ENCODE results near the gene ACKR3.

The ACKR3 gene

DNA sequence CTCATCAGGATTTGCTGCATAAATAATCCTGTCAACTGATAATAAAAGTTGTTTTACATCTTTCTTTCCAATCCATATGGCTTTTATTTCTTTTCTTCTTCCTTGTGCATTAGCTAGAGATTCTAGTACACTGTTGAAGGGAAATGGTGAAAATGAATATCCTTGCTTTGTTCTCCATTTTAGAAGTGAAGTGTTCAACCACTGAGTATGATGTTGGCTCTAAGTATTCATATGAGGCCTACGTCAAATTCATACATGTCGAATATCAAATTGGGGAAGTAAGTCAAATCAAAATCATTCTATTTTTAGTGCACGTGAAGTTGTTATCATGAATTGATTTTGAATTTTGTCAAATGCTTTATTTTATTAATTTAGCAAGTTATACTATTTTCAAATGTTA is 7.8 kb upstream of the ACKR3 start:
- Histone ChIP-seq H3K9me3 (ENCODE audit: low read length) (no peaks in the 10 kb centered on the region), H3K4me1 (ENCODE audit: insufficient read depth, low read length) (no peaks in the 10 kb centered on the region), H3K9ac (ENCODE audit: low read length) (no peak overlapping the region), H3K27me3 (ENCODE audit: control insufficient read depth in 1 of 2, insufficient read depth in 2 of 2, low read length in 2 of 2) (no peaks in the 10 kb centered on the region), H3K4me3 (ENCODE audit: low read depth in 1 of 2, low read length in 2 of 2) (no peak overlapping the region), H3K36me3 (ENCODE audit: insufficient read depth, low read length) (no peaks in the 10 kb centered on the region), H3K27ac (ENCODE audit: low read depth, low read length) (no peak overlapping the region)

DNA sequence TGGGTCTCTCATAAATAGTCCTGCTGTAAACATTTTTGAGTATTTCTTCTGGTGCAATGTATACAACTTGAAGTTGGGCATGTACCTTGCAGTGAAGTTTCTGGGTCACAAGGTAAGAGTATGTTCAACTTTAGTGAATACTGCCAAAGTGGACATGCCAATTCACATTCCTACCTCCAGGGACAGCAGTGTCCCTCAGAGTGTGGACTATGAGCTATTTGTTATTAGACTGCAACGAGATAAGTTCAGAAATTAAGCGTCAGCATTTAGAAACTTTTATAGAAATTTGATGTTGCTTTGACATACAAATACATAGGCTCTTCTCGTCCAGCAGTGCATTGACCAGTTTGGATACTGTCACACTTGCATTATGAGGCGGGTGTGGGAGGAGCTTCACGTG is 7.2 kb upstream of the ACKR3 start:
- H3K4me1 ChIP-seq (ENCODE audit: insufficient read depth, low read length) = no peaks in the 10 kb centered on the region
- no peaks in the 10 kb centered on the region for H3K27me3 ChIP-seq (ENCODE audit: control insufficient read depth in 1 of 2, insufficient read depth in 2 of 2, low read length in 2 of 2)
- H3K4me3 ChIP-seq (ENCODE audit: low read depth in 1 of 2, low read length in 2 of 2) = no peak overlapping the region
- no peaks in the 10 kb centered on the region for H3K36me3 ChIP-seq (ENCODE audit: insufficient read depth, low read length)
- H3K9ac ChIP-seq (ENCODE audit: low read length) = no peak overlapping the region
- H3K27ac ChIP-seq (ENCODE audit: low read depth, low read length) = no peak overlapping the region
- H3K9me3 ChIP-seq (ENCODE audit: low read length) = no peaks in the 10 kb centered on the region

DNA sequence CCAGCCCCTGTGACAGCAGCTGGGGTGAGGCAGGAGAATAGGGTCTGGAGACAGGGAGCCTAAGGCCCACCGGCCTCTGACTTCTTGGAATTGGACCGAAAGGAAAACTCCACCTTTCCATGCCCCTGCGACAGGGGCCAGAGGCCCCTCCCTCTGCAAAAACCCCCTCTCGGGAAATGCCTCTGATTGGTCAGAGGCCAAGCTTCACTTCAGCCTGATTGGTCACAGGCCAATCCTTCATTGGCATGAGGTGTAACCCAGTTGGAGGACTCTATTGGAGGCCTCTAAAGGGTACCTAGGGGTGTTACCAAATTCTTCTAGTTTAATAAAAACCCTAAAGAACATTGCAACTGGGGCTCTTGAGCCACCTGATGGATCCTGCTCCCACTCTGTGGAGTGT is 5.7 kb upstream of the ACKR3 start:
- H3K4me3 ChIP-seq (ENCODE audit: low read depth in 1 of 2, low read length in 2 of 2) = no peak overlapping the region
- H3K9ac ChIP-seq (ENCODE audit: low read length) = no peak overlapping the region
- no peaks in the 10 kb centered on the region for H3K9me3 ChIP-seq (ENCODE audit: low read length)
- H3K4me1 ChIP-seq (ENCODE audit: insufficient read depth, low read length) = peaks cover 2% of the 10 kb centered on the region
- H3K36me3 ChIP-seq (ENCODE audit: insufficient read depth, low read length) = no peaks in the 10 kb centered on the region
- H3K27ac ChIP-seq (ENCODE audit: low read depth, low read length) = no peak overlapping the region
- H3K27me3 ChIP-seq (ENCODE audit: control insufficient read depth in 1 of 2, insufficient read depth in 2 of 2, low read length in 2 of 2) = no peaks in the 10 kb centered on the region

DNA sequence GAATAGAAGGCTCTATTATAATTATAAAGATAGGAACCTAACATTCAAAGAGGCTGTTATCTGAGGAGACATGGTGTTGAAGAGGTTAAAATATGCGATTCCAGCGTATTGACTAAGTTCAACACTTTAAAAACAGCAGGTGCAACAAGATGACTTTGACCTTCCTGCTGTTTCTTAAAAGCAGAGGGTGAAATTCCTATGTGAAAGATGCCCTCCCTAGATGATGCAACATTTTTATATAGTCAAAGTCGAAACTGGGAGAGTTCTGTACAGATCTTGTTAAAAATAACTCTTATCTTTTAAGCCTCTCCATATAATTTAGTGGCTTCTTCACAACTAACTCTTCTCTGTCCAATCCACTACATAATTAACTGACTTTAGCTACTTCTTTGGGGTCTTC is 4.4 kb upstream of the ACKR3 start:
- Histone ChIP-seq H3K9me3 (ENCODE audit: low read length) (no peaks in the 10 kb centered on the region), H3K27me3 (ENCODE audit: control insufficient read depth in 1 of 2, insufficient read depth in 2 of 2, low read length in 2 of 2) (no peaks in the 10 kb centered on the region), H3K4me1 (ENCODE audit: insufficient read depth, low read length) (peaks cover 12% of the 10 kb centered on the region), H3K9ac (ENCODE audit: low read length) (no peak overlapping the region), H3K36me3 (ENCODE audit: insufficient read depth, low read length) (no peaks in the 10 kb centered on the region), H3K27ac (ENCODE audit: low read depth, low read length) (no peak overlapping the region), H3K4me3 (ENCODE audit: low read depth in 1 of 2, low read length in 2 of 2) (no peak overlapping the region)

- H3K4me3 ChIP-seq (ENCODE audit: low read depth in 1 of 2, low read length in 2 of 2) = no peak overlapping the region
- H3K36me3 ChIP-seq (ENCODE audit: insufficient read depth, low read length) = no peaks in the 10 kb centered on the region
- H3K9ac ChIP-seq (ENCODE audit: low read length) = no peak overlapping the region
- H3K27me3 ChIP-seq (ENCODE audit: control insufficient read depth in 1 of 2, insufficient read depth in 2 of 2, low read length in 2 of 2) = no peaks in the 10 kb centered on the region
- H3K4me1 ChIP-seq (ENCODE audit: insufficient read depth, low read length) = peaks cover 18% of the 10 kb centered on the region
- H3K27ac ChIP-seq (ENCODE audit: low read depth, low read length) = no peak overlapping the region
- no peaks in the 10 kb centered on the region for H3K9me3 ChIP-seq (ENCODE audit: low read length)
Observed at GRCh38 chr2:236565879-236566402, 3.7 kb upstream of the ACKR3 start.

- H3K36me3 ChIP-seq (ENCODE audit: insufficient read depth, low read length) = no peaks in the 10 kb centered on the region
- no peak overlapping the region for H3K27ac ChIP-seq (ENCODE audit: low read depth, low read length)
- H3K4me1 ChIP-seq (ENCODE audit: insufficient read depth, low read length) = peaks cover 20% of the 10 kb centered on the region
- no peaks in the 10 kb centered on the region for H3K9me3 ChIP-seq (ENCODE audit: low read length)
- no peak overlapping the region for H3K4me3 ChIP-seq (ENCODE audit: low read depth in 1 of 2, low read length in 2 of 2)
- no peaks in the 10 kb centered on the region for H3K27me3 ChIP-seq (ENCODE audit: control insufficient read depth in 1 of 2, insufficient read depth in 2 of 2, low read length in 2 of 2)
- H3K9ac ChIP-seq (ENCODE audit: low read length) = no peak overlapping the region
Observed at GRCh38 chr2:236566596-236566995, 3.0 kb upstream of the ACKR3 start.

GRCh38 chr2:236568068-236568921 is 1.3 kb upstream of the ACKR3 start:
- H3K4me3 ChIP-seq (ENCODE audit: low read depth in 1 of 2, low read length in 2 of 2) = peak overlapping the region; percentile 51 to 57
- no peaks in the 10 kb centered on the region for H3K9me3 ChIP-seq (ENCODE audit: low read length)
- peak overlapping the region; percentile 70 for H3K27ac ChIP-seq (ENCODE audit: low read depth, low read length)
- H3K27me3 ChIP-seq (ENCODE audit: control insufficient read depth in 1 of 2, insufficient read depth in 2 of 2, low read length in 2 of 2) = no peaks in the 10 kb centered on the region
- H3K36me3 ChIP-seq (ENCODE audit: insufficient read depth, low read length) = no peaks in the 10 kb centered on the region
- peaks cover 20% of the 10 kb centered on the region for H3K4me1 ChIP-seq (ENCODE audit: insufficient read depth, low read length)
- H3K9ac ChIP-seq (ENCODE audit: low read length) = peak overlapping the region; percentile 69

- peaks cover 20% of the 10 kb centered on the region for H3K4me1 ChIP-seq (ENCODE audit: insufficient read depth, low read length)
- H3K4me3 ChIP-seq (ENCODE audit: low read depth in 1 of 2, low read length in 2 of 2) = peak overlapping the region in 1 of 2 donors; percentile 57
- no peaks in the 10 kb centered on the region for H3K27me3 ChIP-seq (ENCODE audit: control insufficient read depth in 1 of 2, insufficient read depth in 2 of 2, low read length in 2 of 2)
- peak overlapping the region; percentile 69 for H3K9ac ChIP-seq (ENCODE audit: low read length)
- no peaks in the 10 kb centered on the region for H3K9me3 ChIP-seq (ENCODE audit: low read length)
- peak overlapping the region; percentile 70 for H3K27ac ChIP-seq (ENCODE audit: low read depth, low read length)
- no peaks in the 10 kb centered on the region for H3K36me3 ChIP-seq (ENCODE audit: insufficient read depth, low read length)
Observed at GRCh38 chr2:236568922-236569572, 578 bp upstream of the ACKR3 start.

DNA sequence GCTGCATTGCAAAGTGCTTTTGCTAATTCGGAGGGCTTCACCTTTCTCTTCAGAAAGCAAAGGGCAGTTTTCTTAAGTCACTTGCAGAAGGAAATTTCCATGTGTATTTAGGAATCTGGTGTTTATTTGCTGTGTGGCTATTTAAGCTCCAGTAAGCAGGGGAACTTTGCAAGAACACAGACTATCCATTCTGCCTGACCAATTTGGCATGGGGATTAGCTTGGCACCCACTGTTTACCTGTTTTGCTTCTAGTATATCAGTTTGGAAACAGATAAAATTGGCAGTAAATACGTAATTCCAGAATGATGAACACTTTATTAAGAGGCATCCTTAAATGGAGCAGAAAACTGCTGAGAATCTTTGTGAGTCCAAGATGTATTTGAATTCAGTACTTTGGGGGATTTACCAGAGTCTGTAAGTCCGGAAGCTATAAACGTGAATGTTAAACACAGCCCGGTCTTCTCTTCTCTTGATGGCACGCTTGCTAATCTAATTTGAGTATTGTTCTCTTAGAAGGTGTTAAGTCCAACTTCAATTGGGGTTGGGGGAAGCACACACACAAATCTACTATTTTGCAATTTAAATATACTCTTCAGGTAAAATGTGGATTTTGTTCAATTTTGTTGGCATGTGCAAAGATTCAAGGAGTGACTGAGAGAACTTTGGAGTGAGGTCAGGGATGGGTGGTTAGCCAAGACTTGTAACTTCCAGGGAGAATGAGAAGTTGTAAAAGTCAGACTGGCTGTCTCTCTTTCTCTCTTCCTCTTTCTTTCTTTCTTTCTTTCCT is 650 bp downstream of the ACKR3 start:
- Histone ChIP-seq H3K27ac (ENCODE audit: low read depth, low read length) (peak overlapping the region; percentile 24), H3K36me3 (ENCODE audit: insufficient read depth, low read length) (no peaks in the 10 kb centered on the region), H3K9me3 (ENCODE audit: low read length) (no peaks in the 10 kb centered on the region), H3K9ac (ENCODE audit: low read length) (peak overlapping the region; percentile 2), H3K4me1 (ENCODE audit: insufficient read depth, low read length) (peaks cover 20% of the 10 kb centered on the region), H3K27me3 (ENCODE audit: control insufficient read depth in 1 of 2, insufficient read depth in 2 of 2, low read length in 2 of 2) (no peaks in the 10 kb centered on the region), H3K4me3 (ENCODE audit: low read depth in 1 of 2, low read length in 2 of 2) (peak overlapping the region in 1 of 2 donors; percentile 57)

DNA sequence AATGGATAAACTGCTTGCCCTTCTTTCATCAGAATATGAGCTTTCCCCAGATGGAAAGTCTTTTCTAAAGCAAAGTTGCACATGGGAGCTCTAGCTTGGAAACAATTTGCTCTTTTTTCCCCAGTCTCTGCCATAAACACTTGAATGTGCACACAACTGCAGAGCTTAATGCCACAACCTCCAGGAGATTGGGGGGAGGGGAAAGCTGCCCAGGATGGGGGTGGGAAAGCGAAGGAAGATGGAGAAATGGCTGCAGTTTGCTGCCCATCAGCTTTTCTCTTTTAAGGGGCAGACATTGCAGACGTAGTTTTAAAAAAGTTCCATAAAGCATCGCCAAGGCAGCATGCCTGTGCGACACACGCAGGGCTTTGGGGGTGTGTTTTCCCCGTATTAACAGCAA is 1.5 kb downstream of the ACKR3 start:
- Histone ChIP-seq H3K9me3 (ENCODE audit: low read length) (no peaks in the 10 kb centered on the region), H3K27ac (ENCODE audit: low read depth, low read length) (peak overlapping the region; percentile 24), H3K4me3 (ENCODE audit: low read depth in 1 of 2, low read length in 2 of 2) (peak overlapping the region in 1 of 2 donors; percentile 57), H3K9ac (ENCODE audit: low read length) (peak overlapping the region; percentile 2), H3K36me3 (ENCODE audit: insufficient read depth, low read length) (no peaks in the 10 kb centered on the region), H3K27me3 (ENCODE audit: control insufficient read depth in 1 of 2, insufficient read depth in 2 of 2, low read length in 2 of 2) (no peaks in the 10 kb centered on the region), H3K4me1 (ENCODE audit: insufficient read depth, low read length) (peaks cover 20% of the 10 kb centered on the region)

DNA sequence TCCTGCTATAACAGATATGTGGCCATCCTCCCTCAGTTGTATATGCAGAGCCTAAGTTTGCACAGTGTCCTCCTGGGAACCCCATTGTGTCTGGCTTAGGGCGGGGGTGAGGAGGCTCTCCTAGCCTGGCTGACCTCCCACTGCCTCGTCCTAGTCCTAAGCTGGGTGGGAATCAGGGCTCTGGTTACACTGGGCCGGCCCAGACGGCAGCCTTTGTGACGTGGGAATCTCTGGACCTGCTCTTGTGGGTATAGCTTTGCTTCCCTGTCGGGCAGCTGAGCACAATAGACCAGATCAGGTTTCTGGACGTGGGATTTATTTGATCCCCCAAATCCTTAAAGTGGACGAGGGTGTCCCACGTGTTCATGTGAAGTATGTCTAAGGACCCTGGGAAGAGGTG is 2.9 kb downstream of the ACKR3 start:
- H3K9ac ChIP-seq (ENCODE audit: low read length) = no peak overlapping the region

More for the DNA sequence above, 2.9 kb downstream of the ACKR3 start:
- Histone ChIP-seq H3K4me3 (ENCODE audit: low read depth in 1 of 2, low read length in 2 of 2) (peak overlapping the region in 1 of 2 donors; percentile 36), H3K36me3 (ENCODE audit: insufficient read depth, low read length) (no peaks in the 10 kb centered on the region), H3K9me3 (ENCODE audit: low read length) (no peaks in the 10 kb centered on the region), H3K27me3 (ENCODE audit: control insufficient read depth in 1 of 2, insufficient read depth in 2 of 2, low read length in 2 of 2) (no peaks in the 10 kb centered on the region), H3K27ac (ENCODE audit: low read depth, low read length) (no peak overlapping the region), H3K4me1 (ENCODE audit: insufficient read depth, low read length) (peaks cover 25% of the 10 kb centered on the region)

Measured in muscle layer of colon (tissue), 2 donors.